Astrocyte (in vitro differentiated cells and primary cell): ENCODE measurements around the gene DIO3. TPM values are rescaled to one million over a fixed set of nuclear protein-coding genes. Genes with fewer than 3 reads are reported as not detected.

Experiments
- DNase-seq: peaks from one replicate; pipeline ENCODE4 v3.0.0-alpha.2; 2010; ENCODE audit warnings: low read depth
- FAIRE-seq: peaks from 2 replicates; lab custom pipeline; 2011; peaks lifted over from hg19 to GRCh38; lab: Jason Lieb, UNC
- H2AFZ ChIP-seq: 2 replicates; pipeline ENCODE4 v1.6.0; 2012; ENCODE audit warnings: low read depth, low read length, inconsistent platforms
- H3K27ac ChIP-seq: 2 replicates; pipeline ENCODE4 v1.5.1; 2011; ENCODE audit warnings: low read depth, low read length, inconsistent platforms
- H3K27me3 ChIP-seq: 2 replicates; pipeline ENCODE4 v1.6.0; 2011; ENCODE audit warnings: low read length, inconsistent platforms; ENCODE audit not compliant: insufficient read depth
- H3K36me3 ChIP-seq: 2 replicates; pipeline ENCODE4 v1.5.1; 2011; ENCODE audit warnings: low read length, inconsistent platforms; ENCODE audit not compliant: insufficient read depth
- H3K4me1 ChIP-seq: 2 replicates; pipeline ENCODE4 v1.5.1; 2011; ENCODE audit warnings: low read length, inconsistent platforms; ENCODE audit not compliant: insufficient read depth
- H3K4me2 ChIP-seq: 2 replicates; pipeline ENCODE4 v1.6.0; 2012; ENCODE audit warnings: low read length, inconsistent platforms
- H3K4me3 ChIP-seq: 2 replicates; pipeline ENCODE4 v1.5.1; 2011; ENCODE audit warnings: low read depth, mild to moderate bottlenecking, low read length, inconsistent platforms; ENCODE audit not compliant: insufficient read depth
- H3K79me2 ChIP-seq: 2 replicates; pipeline ENCODE4 v1.6.0; 2012; ENCODE audit warnings: mild to moderate bottlenecking, low read length, inconsistent platforms; ENCODE audit not compliant: insufficient read depth
- H3K9ac ChIP-seq: 2 replicates; pipeline ENCODE4 v1.6.0; 2012; ENCODE audit warnings: mild to moderate bottlenecking, low read length, inconsistent platforms
- H3K9me3 ChIP-seq: 2 replicates; pipeline ENCODE4 v1.5.1; 2012; ENCODE audit warnings: low read depth, mild to moderate bottlenecking, low read length, inconsistent platforms; ENCODE audit not compliant: insufficient read depth
- H4K20me1 ChIP-seq: 2 replicates; pipeline ENCODE4 v1.6.0; 2012; ENCODE audit warnings: low read length, inconsistent platforms; ENCODE audit not compliant: insufficient read depth
- H3K27ac Mint-ChIP-seq: one replicate; pipeline ENCODE4 v1.8.0; 2021; ENCODE audit warnings: mild to moderate bottlenecking, mixed read lengths; ENCODE audit not compliant: unreplicated experiment
- H3K27me3 Mint-ChIP-seq: one replicate; pipeline ENCODE4 v1.8.0; 2021; ENCODE audit warnings: low read depth, mixed read lengths; ENCODE audit not compliant: unreplicated experiment
- H3K36me3 Mint-ChIP-seq: one replicate; pipeline ENCODE4 v1.8.0; 2021; ENCODE audit warnings: low read depth, mixed read lengths; ENCODE audit not compliant: unreplicated experiment
- H3K4me1 Mint-ChIP-seq: one replicate; pipeline ENCODE4 v1.8.0; 2021; ENCODE audit warnings: low read depth, mixed read lengths; ENCODE audit not compliant: unreplicated experiment
- H3K4me3 Mint-ChIP-seq: one replicate; pipeline ENCODE4 v1.8.0; 2021; ENCODE audit warnings: mild to moderate bottlenecking, moderate library complexity, mixed read lengths; ENCODE audit not compliant: unreplicated experiment
- H3K9me3 Mint-ChIP-seq: one replicate; pipeline ENCODE4 v1.8.0; 2021; ENCODE audit warnings: mild to moderate bottlenecking, mixed read lengths; ENCODE audit not compliant: unreplicated experiment
- CTCF ChIP-seq: IDR thresholded peaks from 2 replicates; pipeline ENCODE4 v1.5.1; 2011; ENCODE audit warnings: low read depth, mild to moderate bottlenecking, inconsistent platforms, low read length, moderate library complexity; ENCODE audit not compliant: insufficient read depth
- EZH2 ChIP-seq: IDR thresholded peaks from 2 replicates; pipeline ENCODE4 v1.6.1; 2012; ENCODE audit warnings: mild to moderate bottlenecking, low read length, inconsistent platforms; ENCODE audit not compliant: insufficient read depth
- total RNA-seq: library from RNA; stranded (reverse); gene quantifications from 2 replicates; pipeline ENCODE4 v1.2.1, GENCODE V29; 2021

DIO3 gene
- total RNA-seq, 1 donor from 2014 or later = 0.79 TPM

- Mint-ChIP-seq H3K4me1 (no peaks in the 10 kb centered on the region), H3K4me3 (no peak overlapping the region), H3K36me3 (no peaks in the 10 kb centered on the region), H3K27me3 (peaks cover 75% of the 10 kb centered on the region), H3K27ac (no peak overlapping the region), H3K9me3 (peaks cover 12% of the 10 kb centered on the region)
- H4K20me1 ChIP-seq = no peaks in the 10 kb centered on the region
- TF ChIP-seq EZH2 (no peak), CTCF (no peak)
- no peak overlapping the region for H2AFZ ChIP-seq
- H3K4me2 ChIP-seq = no peak overlapping the region
- H3K27me3 ChIP-seq = no peaks in the 10 kb centered on the region
- no peaks in the 10 kb centered on the region for H3K9me3 ChIP-seq
- H3K4me3 ChIP-seq = no peak overlapping the region
- DNase-seq (no peak), FAIRE-seq (no peak)
- no peak overlapping the region for H3K9ac ChIP-seq
- no peaks in the 10 kb centered on the region for H3K36me3 ChIP-seq
- no peaks in the 10 kb centered on the region for H3K4me1 ChIP-seq
- H3K79me2 ChIP-seq = no peaks in the 10 kb centered on the region
- H3K27ac ChIP-seq = no peak overlapping the region
These were observed 20.5 kb upstream of the DIO3 start for GRCh38 chr14:101540481-101541462.

GRCh38 chr14:101542391-101542790 is 18.9 kb upstream of the DIO3 start:
- DNase-seq (no peak), FAIRE-seq (no peak)
- no peaks in the 10 kb centered on the region for H3K27me3 ChIP-seq
- Mint-ChIP-seq H3K4me3 (no peak overlapping the region), H3K36me3 (no peaks in the 10 kb centered on the region), H3K27ac (no peak overlapping the region), H3K9me3 (peaks cover 17% of the 10 kb centered on the region), H3K27me3 (peaks cover 73% of the 10 kb centered on the region), H3K4me1 (no peaks in the 10 kb centered on the region)
- no peak overlapping the region for H3K27ac ChIP-seq
- H3K4me2 ChIP-seq = no peak overlapping the region
- no peaks in the 10 kb centered on the region for H3K9me3 ChIP-seq
- H3K4me1 ChIP-seq = no peaks in the 10 kb centered on the region
- no peak overlapping the region for H2AFZ ChIP-seq
- no peaks in the 10 kb centered on the region for H3K79me2 ChIP-seq
- no peaks in the 10 kb centered on the region for H4K20me1 ChIP-seq
- no peak overlapping the region for H3K9ac ChIP-seq
- TF ChIP-seq EZH2 = no peak
- no peak for TF ChIP-seq CTCF
- no peaks in the 10 kb centered on the region for H3K36me3 ChIP-seq
- no peak overlapping the region for H3K4me3 ChIP-seq

- DNase-seq = no peak
- H2AFZ ChIP-seq = no peak overlapping the region
These were observed 17.5 kb upstream of the DIO3 start for GRCh38 chr14:101543814-101544213.

More at GRCh38 chr14:101543814-101544213, 17.5 kb upstream of the DIO3 start:
- no peaks in the 10 kb centered on the region for H3K36me3 ChIP-seq
- Mint-ChIP-seq H3K36me3 (no peaks in the 10 kb centered on the region), H3K27ac (no peak overlapping the region), H3K27me3 (peaks cover 64% of the 10 kb centered on the region), H3K4me1 (no peaks in the 10 kb centered on the region), H3K9me3 (peaks cover 17% of the 10 kb centered on the region), H3K4me3 (no peak overlapping the region)
- H3K9ac ChIP-seq = no peak overlapping the region
- H3K79me2 ChIP-seq = no peaks in the 10 kb centered on the region
- H3K9me3 ChIP-seq = no peaks in the 10 kb centered on the region
- H3K4me1 ChIP-seq = no peaks in the 10 kb centered on the region
- no peak for FAIRE-seq
- H3K4me2 ChIP-seq = no peak overlapping the region
- no peak overlapping the region for H3K4me3 ChIP-seq
- no peak overlapping the region for H3K27ac ChIP-seq
- H3K27me3 ChIP-seq = no peaks in the 10 kb centered on the region
- no peaks in the 10 kb centered on the region for H4K20me1 ChIP-seq
- TF ChIP-seq CTCF (no peak), EZH2 (no peak)
